Endothelial cell (in vitro differentiated cells): ENCODE data around the gene FBXL16. TPM values are rescaled to one million over a fixed set of nuclear protein-coding genes. Genes with fewer than 3 reads are reported as not detected.
A peak's percentile ranks its signal among the peaks of the same experiment; 100 is the strongest.

Experiments used
- DNase-seq: peaks from one replicate; pipeline ENCODE4 v3.0.0; 2021; ENCODE audit warnings: low spot score
- H3K27ac Mint-ChIP-seq: one replicate; pipeline ENCODE4 v1.8.0; 2021; ENCODE audit warnings: mixed read lengths, inconsistent platforms; ENCODE audit not compliant: unreplicated experiment
- H3K27me3 Mint-ChIP-seq: one replicate; pipeline ENCODE4 v1.8.0; 2021; ENCODE audit warnings: mild to moderate bottlenecking, moderate library complexity, mixed read lengths, inconsistent platforms; ENCODE audit not compliant: unreplicated experiment
- H3K36me3 Mint-ChIP-seq: one replicate; pipeline ENCODE4 v1.8.0; 2021; ENCODE audit warnings: mild to moderate bottlenecking, low read depth, mixed read lengths, inconsistent platforms; ENCODE audit not compliant: unreplicated experiment
- H3K4me1 Mint-ChIP-seq: one replicate; pipeline ENCODE4 v1.8.0; 2021; ENCODE audit warnings: mild to moderate bottlenecking, mixed read lengths, inconsistent platforms; ENCODE audit not compliant: unreplicated experiment
- H3K4me3 Mint-ChIP-seq: one replicate; pipeline ENCODE4 v1.8.0; 2021; ENCODE audit warnings: mild to moderate bottlenecking, mixed read lengths, inconsistent platforms; ENCODE audit not compliant: unreplicated experiment
- H3K9me3 Mint-ChIP-seq: one replicate; pipeline ENCODE4 v1.8.0; 2021; ENCODE audit warnings: mixed read lengths, inconsistent platforms; ENCODE audit not compliant: unreplicated experiment
- CTCF ChIP-seq: fragments of 200-600 bp; sonication (generic); IDR thresholded peaks from one replicate; pipeline ENCODE4 v1.5.0; 2021; ENCODE audit warnings: antibody characterized with exemption; ENCODE audit not compliant: unreplicated experiment
- total RNA-seq: library from RNA; stranded (reverse); fragmentation: NEBNext Ultra II Directional; extraction: Animal tissue kit (Norgen Biotek cat#: 25700); gene quantifications from one replicate; pipeline ENCODE4 v1.2.1, GENCODE V29; 2021; ENCODE audit not compliant: unreplicated experiment

FBXL16 gene
- total RNA-seq, 1 donor from 2014 or later: not detected

GRCh38 chr16:718922-719321 lies 13.3 kb upstream of the FBXL16 start:
- H3K27me3 Mint-ChIP-seq: peaks cover 20% of the 10 kb centered on the region
- H3K36me3 Mint-ChIP-seq: no peaks in the 10 kb centered on the region
- DNase-seq: no peak
- no peaks in the 10 kb centered on the region for H3K4me1 Mint-ChIP-seq
- H3K4me3 Mint-ChIP-seq: peak overlapping the region; percentile 51
- H3K27ac Mint-ChIP-seq: no peak overlapping the region
- H3K9me3 Mint-ChIP-seq: no peaks in the 10 kb centered on the region
- no peak for TF ChIP-seq CTCF

GRCh38 chr16:718389-718788 lies 12.8 kb upstream of the FBXL16 start:
- Mint-ChIP-seq H3K36me3 (no peaks in the 10 kb centered on the region), H3K4me3 (no peak overlapping the region), H3K9me3 (no peaks in the 10 kb centered on the region), H3K27me3 (peaks cover 22% of the 10 kb centered on the region), H3K4me1 (no peaks in the 10 kb centered on the region), H3K27ac (no peak overlapping the region)
- TF ChIP-seq CTCF: no peak
- DNase-seq: no peak

- peaks cover 23% of the 10 kb centered on the region for H3K27me3 Mint-ChIP-seq
- no peak overlapping the region for H3K4me3 Mint-ChIP-seq
- no peaks in the 10 kb centered on the region for H3K9me3 Mint-ChIP-seq
- H3K36me3 Mint-ChIP-seq: no peaks in the 10 kb centered on the region
- no peak for DNase-seq
- TF ChIP-seq CTCF: no peak
- H3K4me1 Mint-ChIP-seq: no peaks in the 10 kb centered on the region
- no peak overlapping the region for H3K27ac Mint-ChIP-seq
These were observed 12.0 kb upstream of the FBXL16 start for GRCh38 chr16:717450-718245.

- TF ChIP-seq CTCF: no peak
- Mint-ChIP-seq H3K36me3 (no peaks in the 10 kb centered on the region), H3K4me3 (peak overlapping the region; percentile 31), H3K27me3 (peaks cover 22% of the 10 kb centered on the region), H3K27ac (no peak overlapping the region), H3K4me1 (no peaks in the 10 kb centered on the region), H3K9me3 (no peaks in the 10 kb centered on the region)
- no peak for DNase-seq
These were observed 11.2 kb upstream of the FBXL16 start for GRCh38 chr16:716768-717325.

- no peaks in the 10 kb centered on the region for H3K4me1 Mint-ChIP-seq
- H3K27ac Mint-ChIP-seq: no peak overlapping the region
- no peaks in the 10 kb centered on the region for H3K9me3 Mint-ChIP-seq
- TF ChIP-seq CTCF: no peak
- H3K4me3 Mint-ChIP-seq: no peak overlapping the region
- H3K36me3 Mint-ChIP-seq: no peaks in the 10 kb centered on the region
- H3K27me3 Mint-ChIP-seq: peaks cover 22% of the 10 kb centered on the region
- DNase-seq: no peak
These were observed 10.6 kb upstream of the FBXL16 start for GRCh38 chr16:716200-716568.
